T-cell (primary cell): ENCODE measurements around the gene TCAP. TPM values are rescaled to one million over a fixed set of nuclear protein-coding genes. Genes with fewer than 3 reads are reported as not detected.

Source experiments
- ATAC-seq, 4 experiments: fragments of 200-7000 bp in 3 of 4; fragments of 150-1000 bp in 1 of 4; cut with Tn5 transposase; replicated peaks in 1 of 4; 1 replicate in 3 of 4; 2 replicates in 1 of 4; pipeline ENCODE4 v1.10.0; 2021; ENCODE audit warnings: moderate library complexity in 3 of 4, mild to moderate bottlenecking in 2 of 4, moderate number of reproducible peaks in 1 of 4
- CTCF ChIA-PET, 2 donors: fragments of 300-600 bp; sonication (Branson Sonifier 250); formaldehyde crosslinking; loops; one replicate each; lab custom pipeline; 2022; ENCODE audit warnings: antibody characterized with exemption in 2 of 2; lab: Charles Lee
- POLR2A ChIA-PET, 2 donors: fragments of 300-600 bp; sonication (Branson Sonifier 250); formaldehyde crosslinking; loops; one replicate each; lab custom pipeline; 2022; ENCODE audit warnings: antibody characterized with exemption in 2 of 2; lab: Charles Lee
- DNase-seq, 35 experiments: peaks; one replicate each; pipeline versions ENCODE4 v3.0.0 to v3.0.0-alpha.2; 2013 to 2023
- H3K27ac ChIP-seq: one replicate; pipeline ENCODE4 v1.5.1; 2013; ENCODE audit warnings: low read length
- H3K27me3 ChIP-seq, 2 experiments: replicated peaks in 1 of 2; 1 replicate in 1 of 2; 2 replicates in 1 of 2; pipeline versions ENCODE4 v1.6.1 to v1.7.0; 2013; ENCODE audit warnings: low read length in 1 of 2, mixed read lengths in 1 of 2; ENCODE audit not compliant: control insufficient read depth in 2 of 2, insufficient read depth in 2 of 2; ENCODE audit errors: extremely low read depth in 1 of 2
- H3K36me3 ChIP-seq, 2 donors: 1 replicate in 1 of 2; 2 replicates in 1 of 2; pipeline versions ENCODE4 v1.6.1 to v1.7.0; 2013; ENCODE audit warnings: low read length in 1 of 2; ENCODE audit not compliant: control insufficient read depth in 2 of 2, insufficient read depth in 1 of 2; ENCODE audit errors: extremely low read depth in 1 of 2
- H3K4me1 ChIP-seq, 2 experiments: 1 replicate in 1 of 2; 2 replicates in 1 of 2; pipeline versions ENCODE4 v1.6.1 to v1.7.0; 2013; ENCODE audit warnings: low read length in 2 of 2, mixed read lengths in 1 of 2; ENCODE audit not compliant: insufficient read depth in 2 of 2, control insufficient read depth in 1 of 2; ENCODE audit errors: extremely low read depth in 1 of 2
- H3K4me3 ChIP-seq, 2 donors: 1 replicate in 1 of 2; 2 replicates in 1 of 2; pipeline versions ENCODE4 v1.5.1 to v1.7.0; 2013; ENCODE audit warnings: mild to moderate bottlenecking in 2 of 2, low read length in 1 of 2, moderate library complexity in 1 of 2; ENCODE audit not compliant: control insufficient read depth in 1 of 2; ENCODE audit errors: extremely low read depth in 1 of 2
- H3K9me3 ChIP-seq: 2 replicates; pipeline ENCODE4 v1.7.0; 2013
- H3K27ac Mint-ChIP-seq, 2 donors: one replicate each; pipeline ENCODE4 v1.8.0; 2020 to 2021; ENCODE audit warnings: mild to moderate bottlenecking in 2 of 2, mixed read lengths in 2 of 2
- H3K27me3 Mint-ChIP-seq, 2 donors: one replicate each; pipeline ENCODE4 v1.8.0; 2021 to 2022; ENCODE audit warnings: mixed read lengths in 2 of 2
- H3K36me3 Mint-ChIP-seq: one replicate; pipeline ENCODE4 v1.8.0; 2021; ENCODE audit warnings: mixed read lengths
- H3K4me1 Mint-ChIP-seq, 3 donors: one replicate each; pipeline ENCODE4 v1.8.0; 2020 to 2022; ENCODE audit warnings: mixed read lengths in 3 of 3, mild to moderate bottlenecking in 1 of 3
- H3K4me3 Mint-ChIP-seq, 3 donors: one replicate each; pipeline ENCODE4 v1.8.0; 2020 to 2022; ENCODE audit warnings: mild to moderate bottlenecking in 3 of 3, mixed read lengths in 3 of 3, moderate library complexity in 3 of 3
- H3K9me3 Mint-ChIP-seq, 3 donors: one replicate each; pipeline ENCODE4 v1.8.0; 2020 to 2022; ENCODE audit warnings: mixed read lengths in 3 of 3
- WGBS: methylation state at CpG from one replicate; pipeline ENCODE4 v1.1.5; 2013; ENCODE audit warnings: missing lambda C conversion rate; ENCODE audit not compliant: insufficient coverage; 5-methylcytosine and 5-hydroxymethylcytosine counted together
- total RNA-seq, 35 experiments: library from RNA in 6 of 35; stranded (reverse) in 6 of 35; fragments of 120-200 nt in 1 of 35; gene quantifications; one replicate each; pipeline versions ENCODE4 v1.2.1 to v1.2.4 and lab custom pipeline; 2013 to 2026

The TCAP gene
- total RNA-seq, 5 donors from 2014 or later (not counting 1 experiment from before 2014, with no cell fraction given), result 2.2 to 7.8 (median 6.6) TPM

DNA sequence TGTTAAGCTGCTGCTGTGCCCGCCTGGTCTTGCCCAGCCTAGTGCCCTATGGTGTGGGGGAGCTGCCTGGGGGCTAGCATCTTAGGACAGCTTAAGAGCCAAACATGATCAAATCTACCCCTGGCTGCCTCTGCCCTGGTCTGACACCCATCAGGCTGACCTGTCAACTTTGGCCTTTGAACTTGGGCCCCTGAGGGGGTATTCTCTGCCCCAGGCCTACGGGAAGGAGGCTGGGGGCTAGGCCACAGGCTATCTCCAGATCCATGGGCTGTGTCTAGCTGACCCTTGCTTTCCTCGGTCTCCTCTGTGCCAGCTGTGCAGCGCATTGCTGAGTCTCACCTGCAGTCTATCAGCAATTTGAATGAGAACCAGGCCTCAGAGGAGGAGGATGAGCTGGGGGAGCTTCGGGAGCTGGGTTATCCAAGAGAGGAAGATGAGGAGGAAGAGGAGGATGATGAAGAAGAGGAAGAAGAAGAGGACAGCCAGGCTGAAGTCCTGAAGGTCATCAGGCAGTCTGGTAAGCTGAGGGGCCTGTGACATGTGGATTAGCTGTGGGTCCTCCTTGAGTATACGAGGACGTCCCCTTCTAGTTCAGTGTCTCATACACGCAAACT is 31.5 kb upstream of the TCAP start:
- no peak for ATAC-seq
- CTCF ChIA-PET, result interaction anchor here (0.9 to 5.7 kb wide), 3 partner anchors 11 to 21 kb away, joined by 3 to 40 read pairs (median 4); no protein-coding TSS in a partner anchor
- WGBS, result 70% methylated on average over 7 of the region's 8 CpGs
- no peak for DNase-seq
- Histone ChIP-seq H3K4me1 (peaks cover 27 to 39% of the 10 kb centered on the region in 2 experiments), H3K27ac (no peak overlapping the region), H3K4me3 (no peak overlapping the region), H3K9me3 (no peaks in the 10 kb centered on the region), H3K36me3 (peaks cover 0 to 4% of the 10 kb centered on the region in 2 donors), H3K27me3 (peaks cover 0 to 46% of the 10 kb centered on the region in 2 experiments)
- Mint-ChIP-seq H3K9me3 (no peaks in the 10 kb centered on the region), H3K27me3 (peaks cover 10 to 15% of the 10 kb centered on the region in 2 donors), H3K36me3 (no peaks in the 10 kb centered on the region), H3K4me1 (peaks cover 32 to 47% (median 34%) of the 10 kb centered on the region in 3 donors), H3K27ac (no peak overlapping the region), H3K4me3 (no peak overlapping the region)
- POLR2A ChIA-PET, result no interaction called here

GRCh38 chr17:39634384-39634871 is 30.7 kb upstream of the TCAP start:
- Mint-ChIP-seq H3K36me3 (no peaks in the 10 kb centered on the region), H3K9me3 (no peaks in the 10 kb centered on the region), H3K27me3 (peaks cover 9 to 10% of the 10 kb centered on the region in 2 donors), H3K4me3 (no peak overlapping the region), H3K27ac (peak overlapping the region in 1 of 2 donors; percentile 11), H3K4me1 (peaks cover 39 to 55% (median 41%) of the 10 kb centered on the region in 3 donors)
- Histone ChIP-seq H3K27me3 (peaks cover 0 to 38% of the 10 kb centered on the region in 2 experiments), H3K4me1 (peaks cover 30 to 46% of the 10 kb centered on the region in 2 experiments), H3K9me3 (no peaks in the 10 kb centered on the region), H3K36me3 (peaks cover 0 to 4% of the 10 kb centered on the region in 2 donors), H3K4me3 (no peak overlapping the region), H3K27ac (no peak overlapping the region)
- ATAC-seq (no peak), DNase-seq (peak in 2 of 35 experiments; percentile 26 to 66)
- WGBS, result no CpG with 5 or more reads among the region's 2 CpGs
- CTCF ChIA-PET, result interaction anchor here (0.9 to 5.7 kb wide), 5 partner anchors 12 to 50 kb away, joined by 3 to 40 read pairs (median 4); no protein-coding TSS in a partner anchor
- POLR2A ChIA-PET, result no interaction called here

GRCh38 chr17:39635614-39636176 is 29.5 kb upstream of the TCAP start:
- peaks cover 0 to 25% of the 10 kb centered on the region in 2 experiments for H3K27me3 ChIP-seq
- Mint-ChIP-seq H3K27me3 (peaks cover 8 to 9% of the 10 kb centered on the region in 2 donors), H3K4me1 (peaks cover 50 to 67% (median 52%) of the 10 kb centered on the region in 3 donors), H3K4me3 (peak overlapping the region; percentile 31 to 94 (median 92)), H3K27ac (peak overlapping the region; percentile 63 to 94), H3K36me3 (no peaks in the 10 kb centered on the region), H3K9me3 (no peaks in the 10 kb centered on the region)
- ChIA-PET POLR2A (no interaction called here), CTCF (interaction anchor here (0.6 to 5.7 kb wide), 4 partner anchors 13 to 63 kb away, joined by 3 to 40 read pairs (median 4); no protein-coding TSS in a partner anchor)
- H3K9me3 ChIP-seq, result no peaks in the 10 kb centered on the region
- peaks cover 0 to 4% of the 10 kb centered on the region in 2 donors for H3K36me3 ChIP-seq
- H3K27ac ChIP-seq, result peak overlapping the region; percentile 95
- H3K4me1 ChIP-seq, result peaks cover 38 to 59% of the 10 kb centered on the region in 2 experiments
- ATAC-seq (no peak), DNase-seq (no peak)
- WGBS, result 96% methylated on average over 4 of the region's 8 CpGs
- no peak overlapping the region for H3K4me3 ChIP-seq

DNA sequence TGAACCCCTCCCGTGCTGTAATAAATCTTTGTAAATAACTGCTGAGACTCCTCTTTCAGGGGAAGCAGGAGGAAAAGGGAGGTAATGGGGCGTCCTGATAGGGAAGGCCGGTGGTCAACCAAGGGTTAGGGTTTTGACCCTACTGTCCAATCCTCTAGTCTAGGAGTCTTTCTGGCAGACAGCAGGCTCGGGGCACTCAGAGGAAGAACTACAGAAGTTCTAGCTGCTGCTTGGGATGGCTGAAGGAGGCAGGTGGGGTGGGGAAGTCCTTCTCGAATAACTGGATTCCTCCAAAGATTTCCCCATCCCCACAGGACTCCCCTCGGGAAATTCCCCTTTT is 28.6 kb upstream of the TCAP start:
- H3K4me1 ChIP-seq, result peaks cover 40 to 62% of the 10 kb centered on the region in 2 experiments

GRCh38 chr17:39636927-39637736 is 28.0 kb upstream of the TCAP start, which contains the start of gene STARD3:
Gene STARD3 (plus strand): TSS chr17:39637144. CDS start chr17:39653532, 16,388 bp downstream.
- Mint-ChIP-seq H3K9me3 (no peaks in the 10 kb centered on the region), H3K36me3 (no peaks in the 10 kb centered on the region), H3K27me3 (peaks cover 0 to under 1% of the 10 kb centered on the region in 2 donors), H3K4me1 (peaks cover 59 to 64% (median 61%) of the 10 kb centered on the region in 3 donors), H3K4me3 (peak within 1 kb of the TSS; percentile 91 to 94 (median 92)), H3K27ac (peak within 1 kb of the TSS; percentile 88 to 94)
- Histone ChIP-seq H3K27ac (peak within 1 kb of the TSS; percentile 95), H3K27me3 (peaks cover 0 to 13% of the 10 kb centered on the region in 2 experiments), H3K4me3 (peak within 1 kb of the TSS; percentile 71 to 87), H3K36me3 (peaks cover 0 to 4% of the 10 kb centered on the region in 2 donors), H3K4me1 (peaks cover 36 to 65% of the 10 kb centered on the region in 2 experiments), H3K9me3 (no peaks in the 10 kb centered on the region)
- peak; percentile 77 to 94 (median 87) for DNase-seq
- ATAC-seq, result peak; percentile 90 to 92 (median 90)
- ChIA-PET CTCF (interaction anchor here (0.6 to 2.1 kb wide), 5 partner anchors 14 to 51 kb away, joined by 3 to 10 read pairs (median 4); partner anchors contain the start of gene PGAP3 (in 1 of the 2)), POLR2A (interaction anchor here in 1 of 2 donors (0.5 kb wide), 1 partner anchor 238 kb away, joined by 3 read pairs; no protein-coding TSS in a partner anchor)
- under 1% methylated on average over 61 of the region's 69 CpGs for WGBS

More for the DNA sequence above, 28.6 kb upstream of the TCAP start:
- Mint-ChIP-seq H3K9me3 (no peaks in the 10 kb centered on the region), H3K27me3 (peaks cover 3 to 4% of the 10 kb centered on the region in 2 donors), H3K36me3 (no peaks in the 10 kb centered on the region), H3K4me3 (peak overlapping the region; percentile 91 to 94 (median 92)), H3K27ac (peak overlapping the region; percentile 82 to 94), H3K4me1 (peaks cover 55 to 64% (median 57%) of the 10 kb centered on the region in 3 donors)
- WGBS, result 30% methylated on average over 2 of the region's 6 CpGs
- H3K36me3 ChIP-seq, result peaks cover 0 to 4% of the 10 kb centered on the region in 2 donors
- H3K4me3 ChIP-seq, result peak overlapping the region; percentile 71 to 87
- H3K27ac ChIP-seq, result peak overlapping the region; percentile 95
- peak; percentile 6 to 15 (median 10) for ATAC-seq
- no peaks in the 10 kb centered on the region for H3K9me3 ChIP-seq
- POLR2A ChIA-PET, result no interaction called here
- CTCF ChIA-PET, result interaction anchor here in 1 of 2 donors (1.6 kb wide), 1 partner anchor 43 kb away, joined by 3 read pairs; no protein-coding TSS in a partner anchor
- peaks cover 0 to 18% of the 10 kb centered on the region in 2 experiments for H3K27me3 ChIP-seq
- peak in 3 of 35 experiments; percentile 13 to 18 (median 16) for DNase-seq
